ENCODE measurements around the gene DLG2.
"Not testable (repeated sequence)": the region's sequence is repeated elsewhere in the genome, so short reads cannot be mapped to it uniquely, and the experiment has no call there.

DNA sequence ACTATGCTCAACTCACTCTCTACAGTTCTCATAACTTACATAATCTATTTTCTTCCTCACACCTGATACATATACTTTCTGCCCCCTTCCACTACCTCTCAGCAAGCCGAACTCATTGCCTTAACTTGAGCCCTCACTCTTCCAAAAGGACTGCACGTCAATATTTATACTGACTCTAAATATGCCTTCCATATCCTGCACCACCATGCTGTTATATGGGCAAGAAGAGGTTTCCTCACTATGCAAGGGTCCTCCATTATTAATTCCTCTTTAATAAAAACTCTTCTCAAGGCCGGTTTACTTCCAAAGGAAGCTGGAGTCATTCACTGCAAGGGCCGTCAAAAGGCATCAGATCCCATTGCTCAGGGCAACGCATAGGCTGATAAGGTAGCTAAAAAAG lies 2204.5 kb downstream of the DLG2 start:
- not testable (repeated sequence) for TF ChIP-seq POLR2A (IDR thresholded peaks at IDR 0.05)
- TF ChIP-seq, protein P1, sequence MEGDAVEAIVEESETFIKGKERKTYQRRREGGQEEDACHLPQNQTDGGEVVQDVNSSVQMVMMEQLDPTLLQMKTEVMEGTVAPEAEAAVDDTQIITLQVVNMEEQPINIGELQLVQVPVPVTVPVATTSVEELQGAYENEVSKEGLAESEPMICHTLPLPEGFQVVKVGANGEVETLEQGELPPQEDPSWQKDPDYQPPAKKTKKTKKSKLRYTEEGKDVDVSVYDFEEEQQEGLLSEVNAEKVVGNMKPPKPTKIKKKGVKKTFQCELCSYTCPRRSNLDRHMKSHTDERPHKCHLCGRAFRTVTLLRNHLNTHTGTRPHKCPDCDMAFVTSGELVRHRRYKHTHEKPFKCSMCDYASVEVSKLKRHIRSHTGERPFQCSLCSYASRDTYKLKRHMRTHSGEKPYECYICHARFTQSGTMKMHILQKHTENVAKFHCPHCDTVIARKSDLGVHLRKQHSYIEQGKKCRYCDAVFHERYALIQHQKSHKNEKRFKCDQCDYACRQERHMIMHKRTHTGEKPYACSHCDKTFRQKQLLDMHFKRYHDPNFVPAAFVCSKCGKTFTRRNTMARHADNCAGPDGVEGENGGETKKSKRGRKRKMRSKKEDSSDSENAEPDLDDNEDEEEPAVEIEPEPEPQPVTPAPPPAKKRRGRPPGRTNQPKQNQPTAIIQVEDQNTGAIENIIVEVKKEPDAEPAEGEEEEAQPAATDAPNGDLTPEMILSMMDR (IDR thresholded peaks at IDR 0.05), result not testable (repeated sequence)

Data from uterus (tissue), 2 donors.